GM12873 (cell line): ENCODE results near the gene ETNPPL.

Source experiments
- CTCF ChIP-seq: IDR thresholded peaks from 2 replicates; pipeline ENCODE4 v1.5.1; 2012; ENCODE audit warnings: low read depth, mild to moderate bottlenecking, moderate library complexity, low read length, control low read depth; ENCODE audit not compliant: insufficient read depth; ENCODE audit errors: missing control alignments

The ETNPPL gene

GRCh38 chr4:108716340-108716739 lies 46.5 kb downstream of the ETNPPL start:
- TF ChIP-seq CTCF = no peak

GRCh38 chr4:108714880-108715279 lies 48.0 kb downstream of the ETNPPL start:
- no peak for TF ChIP-seq CTCF

GRCh38 chr4:108709722-108710121 lies 53.1 kb downstream of the ETNPPL start:
- TF ChIP-seq CTCF = no peak

GRCh38 chr4:108709234-108709633 lies 53.6 kb downstream of the ETNPPL start:
- TF ChIP-seq CTCF = no peak

GRCh38 chr4:108706289-108706688 lies 56.6 kb downstream of the ETNPPL start:
- no peak for TF ChIP-seq CTCF

GRCh38 chr4:108703966-108704365 lies 58.9 kb downstream of the ETNPPL start:
- no peak for TF ChIP-seq CTCF

GRCh38 chr4:108703370-108703769 lies 59.5 kb downstream of the ETNPPL start:
- no peak for TF ChIP-seq CTCF
